SU-DHL-6 (cell line): ENCODE data around the gene FAIM2.

ENCODE experiments used
- CTCF ChIP-seq: fragments of 200-600 bp; sonication (generic); IDR thresholded peaks from one replicate; pipeline ENCODE4 v1.5.1; 2017; ENCODE audit warnings: antibody characterized with exemption, mild to moderate bottlenecking, low read length, moderate library complexity; ENCODE audit not compliant: insufficient read depth, poor library complexity, severe bottlenecking
- EZH2phosphoT487 ChIP-seq: fragments of 200-600 bp; sonication (generic), shearing (Covaris generic); conservative IDR thresholded peaks from 2 replicates; pipeline ENCODE4 v1.6.1; 2018; ENCODE audit warnings: mild to moderate bottlenecking, antibody characterized with exemption, low read length, moderate library complexity, mixed read lengths

- TF ChIP-seq CTCF (no peak), EZH2phosphoT487 (no peak)
Measured at GRCh38 chr12:49909826-49910225, 6.1 kb upstream of the FAIM2 start.
